K562 (cell line): ENCODE data around the gene SGSM2.

Experiments used
- NFE2 ChIP-seq: IDR thresholded peaks from 2 replicates; pipeline ENCODE4 v1.6.1; 2014; ENCODE audit warnings: antibody characterized with exemption, low read depth
- TBP ChIP-seq: optimal IDR thresholded peaks from 2 replicates; pipeline ENCODE3; 2011; ENCODE audit warnings: low read depth, low read length, improper control_type of control experiment
- ZNF696 ChIP-seq: fragments of 250-450 bp; sonication (Bioruptor Pico); conservative IDR thresholded peaks from 2 replicates; pipeline ENCODE4 v1.4.0; 2020; ENCODE audit warnings: mild to moderate bottlenecking, moderate library complexity
- TF ChIP-seq, protein P1 (sequence below): sonication (generic); formaldehyde crosslinking; IDR thresholded peaks from 2 replicates; pipeline ENCODE4 v1.8.0; 2022; ENCODE audit warnings: mild to moderate bottlenecking, missing genetic modification reagents, borderline replicate concordance

DNA sequence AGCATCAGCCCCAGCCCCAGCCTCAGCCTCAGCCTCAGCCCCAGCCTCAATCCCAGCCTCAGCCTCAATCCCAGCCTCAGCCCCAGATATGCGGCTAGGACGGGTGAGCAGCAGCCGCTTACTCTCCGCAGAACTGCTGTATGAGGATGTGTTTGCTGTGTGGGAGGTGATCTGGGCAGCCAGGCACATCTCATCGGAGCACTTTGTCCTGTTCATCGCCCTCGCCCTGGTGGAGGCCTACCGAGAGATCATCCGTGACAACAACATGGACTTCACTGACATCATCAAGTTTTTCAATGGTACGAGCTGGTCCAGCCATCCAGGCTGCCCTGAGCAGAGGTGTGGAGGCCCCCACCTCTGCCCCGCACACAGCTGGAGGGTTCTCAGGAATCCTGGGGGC, 41.6 kb downstream of the SGSM2 start:
- TF ChIP-seq ZNF696 (no peak), TBP (no peak), NFE2 (no peak)
- TF ChIP-seq, protein P1, sequence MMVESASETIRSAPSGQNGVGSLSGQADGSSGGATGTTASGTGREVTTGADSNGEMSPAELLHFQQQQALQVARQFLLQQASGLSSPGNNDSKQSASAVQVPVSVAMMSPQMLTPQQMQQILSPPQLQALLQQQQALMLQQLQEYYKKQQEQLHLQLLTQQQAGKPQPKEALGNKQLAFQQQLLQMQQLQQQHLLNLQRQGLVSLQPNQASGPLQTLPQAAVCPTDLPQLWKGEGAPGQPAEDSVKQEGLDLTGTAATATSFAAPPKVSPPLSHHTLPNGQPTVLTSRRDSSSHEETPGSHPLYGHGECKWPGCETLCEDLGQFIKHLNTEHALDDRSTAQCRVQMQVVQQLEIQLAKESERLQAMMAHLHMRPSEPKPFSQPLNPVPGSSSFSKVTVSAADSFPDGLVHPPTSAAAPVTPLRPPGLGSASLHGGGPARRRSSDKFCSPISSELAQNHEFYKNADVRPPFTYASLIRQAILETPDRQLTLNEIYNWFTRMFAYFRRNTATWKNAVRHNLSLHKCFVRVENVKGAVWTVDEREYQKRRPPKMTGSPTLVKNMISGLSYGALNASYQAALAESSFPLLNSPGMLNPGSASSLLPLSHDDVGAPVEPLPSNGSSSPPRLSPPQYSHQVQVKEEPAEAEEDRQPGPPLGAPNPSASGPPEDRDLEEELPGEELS, result no peak
